ENCODE data around the gene DNM2. TPM values are rescaled to one million over a fixed set of nuclear protein-coding genes. Genes with fewer than 3 reads are reported as not detected.

The DNM2 gene
- total and polyA plus RNA-seq, 9 of the 15 experiments (the other 6 are each of a cell fraction or from before 2014, with no cell fraction given): 2.2 to 161 (median 72.6) TPM

DNA sequence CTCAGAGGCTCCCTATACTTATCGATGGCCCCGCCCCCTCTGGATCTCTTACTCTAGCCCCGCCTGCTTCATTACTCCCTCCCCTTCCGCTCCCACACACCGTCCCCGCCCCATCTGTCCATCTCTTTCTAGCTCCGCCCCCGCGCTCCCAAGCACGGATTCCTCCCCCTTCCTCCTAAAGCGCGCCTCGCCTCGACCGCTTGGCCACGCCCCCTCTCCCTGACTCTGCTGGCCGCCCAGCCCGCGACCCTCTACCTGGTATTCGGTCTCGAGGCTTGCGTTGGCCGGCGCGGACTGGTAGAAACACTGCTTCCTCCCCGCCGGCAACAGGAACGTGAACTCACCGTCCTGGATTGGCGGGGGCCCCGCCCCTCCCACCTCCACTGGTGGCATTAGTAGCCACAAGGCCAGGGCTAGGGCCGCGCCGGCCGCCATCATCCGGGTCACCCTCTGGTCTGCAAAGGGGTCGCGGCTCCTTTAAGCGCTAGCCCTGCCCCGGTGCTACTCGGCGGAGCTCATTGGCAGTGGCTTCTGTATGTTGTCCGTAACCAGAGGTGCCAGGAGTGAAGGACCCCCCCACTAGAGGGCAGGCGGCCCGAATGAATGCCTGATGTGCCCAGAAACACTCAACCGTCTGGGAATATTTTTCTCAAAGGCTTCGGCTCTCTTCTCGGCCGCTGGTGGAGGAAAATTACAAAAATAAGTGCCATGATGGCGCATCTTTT lies 118.0 kb downstream of the DNM2 start, which contains the start of gene TMED1 (continued):
- TF ChIP-seq ZNF79 (CRISPR knock-in tag; IDR thresholded peaks at IDR 0.05; ENCODE audit: low read depth) (no peak), ZNF830 (CRISPR knock-in tag; IDR thresholded peaks at IDR 0.05) (peak; percentile 92), HMGN3 (IDR thresholded peaks at IDR 0.05; ENCODE audit: borderline replicate concordance, extremely low read depth, insufficient read length, low read depth, low read length) (peak; percentile 63), TOE1 (IDR thresholded peaks at IDR 0.05; ENCODE audit: borderline replicate concordance) (no peak; the same call in none of the 2 replicates), TOE1 (CRISPR knock-in tag; IDR thresholded peaks at IDR 0.05; ENCODE audit: borderline replicate concordance, low read depth) (no peak), SIRT6 (IDR thresholded peaks at IDR 0.05; ENCODE audit: low read depth, low read length) (no peak), DPF2 (IDR thresholded peaks at IDR 0.05) (no peak), PRMT5 (CRISPR knock-in tag; IDR thresholded peaks at IDR 0.05) (no peak), ZNF384 (IDR thresholded peaks at IDR 0.05; ENCODE audit: low read depth, low read length) (no peak), SREBF1 (IDR thresholded peaks at IDR 0.05; ENCODE audit: borderline replicate concordance, low read depth, low read length) (no peak), ZNF785 (CRISPR knock-in tag; IDR thresholded peaks at IDR 0.05) (no peak), SP1 (CRISPR knock-in tag; IDR thresholded peaks at IDR 0.05) (peak; percentile 86; the same call in 1 of the 2 replicates), MEF2A (IDR thresholded peaks at IDR 0.05; ENCODE audit: control insufficient read depth, low read depth, low read length) (no peak), TFAM (CRISPR knock-in tag; conservative IDR thresholded peaks at IDR 0.05) (no peak), SAFB2 (IDR thresholded peaks at IDR 0.05; ENCODE audit: borderline replicate concordance, low read depth, low read length, severe bottlenecking) (no peak), ZBTB17 (CRISPR knock-in tag; IDR thresholded peaks at IDR 0.05) (peak; percentile 44; the same call in 1 of the 2 replicates), U2AF1 (optimal IDR thresholded peaks at IDR 0.05; ENCODE audit: low read depth, low read length) (no peak), FIP1L1 (IDR thresholded peaks at IDR 0.05; ENCODE audit: low read depth, low read length, poor library complexity, severe bottlenecking) (peak; percentile 87), TCF3 (CRISPR knock-in tag; IDR thresholded peaks at IDR 0.05) (no peak), ZNF174 (CRISPR knock-in tag; IDR thresholded peaks at IDR 0.05) (no peak), ZFPM2 (CRISPR knock-in tag; IDR thresholded peaks at IDR 0.05) (0 out of 2 replicates have a peak, but pooled peaks have one; percentile 69), CCAR2 (IDR thresholded peaks at IDR 0.05; ENCODE audit: low read depth, low read length) (no peak; the same call in 1 of the 2 replicates)
- TF ChIP-seq, protein P1, sequence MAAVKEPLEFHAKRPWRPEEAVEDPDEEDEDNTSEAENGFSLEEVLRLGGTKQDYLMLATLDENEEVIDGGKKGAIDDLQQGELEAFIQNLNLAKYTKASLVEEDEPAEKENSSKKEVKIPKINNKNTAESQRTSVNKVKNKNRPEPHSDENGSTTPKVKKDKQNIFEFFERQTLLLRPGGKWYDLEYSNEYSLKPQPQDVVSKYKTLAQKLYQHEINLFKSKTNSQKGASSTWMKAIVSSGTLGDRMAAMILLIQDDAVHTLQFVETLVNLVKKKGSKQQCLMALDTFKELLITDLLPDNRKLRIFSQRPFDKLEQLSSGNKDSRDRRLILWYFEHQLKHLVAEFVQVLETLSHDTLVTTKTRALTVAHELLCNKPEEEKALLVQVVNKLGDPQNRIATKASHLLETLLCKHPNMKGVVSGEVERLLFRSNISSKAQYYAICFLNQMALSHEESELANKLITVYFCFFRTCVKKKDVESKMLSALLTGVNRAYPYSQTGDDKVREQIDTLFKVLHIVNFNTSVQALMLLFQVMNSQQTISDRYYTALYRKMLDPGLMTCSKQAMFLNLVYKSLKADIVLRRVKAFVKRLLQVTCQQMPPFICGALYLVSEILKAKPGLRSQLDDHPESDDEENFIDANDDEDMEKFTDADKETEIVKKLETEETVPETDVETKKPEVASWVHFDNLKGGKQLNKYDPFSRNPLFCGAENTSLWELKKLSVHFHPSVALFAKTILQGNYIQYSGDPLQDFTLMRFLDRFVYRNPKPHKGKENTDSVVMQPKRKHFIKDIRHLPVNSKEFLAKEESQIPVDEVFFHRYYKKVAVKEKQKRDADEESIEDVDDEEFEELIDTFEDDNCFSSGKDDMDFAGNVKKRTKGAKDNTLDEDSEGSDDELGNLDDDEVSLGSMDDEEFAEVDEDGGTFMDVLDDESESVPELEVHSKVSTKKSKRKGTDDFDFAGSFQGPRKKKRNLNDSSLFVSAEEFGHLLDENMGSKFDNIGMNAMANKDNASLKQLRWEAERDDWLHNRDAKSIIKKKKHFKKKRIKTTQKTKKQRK (IDR thresholded peaks at IDR 0.05; ENCODE audit: borderline replicate concordance, low read depth, low read length): 0 out of 2 replicates have a peak, but pooled peaks have one; percentile 40
- TF ChIP-seq, protein P2, sequence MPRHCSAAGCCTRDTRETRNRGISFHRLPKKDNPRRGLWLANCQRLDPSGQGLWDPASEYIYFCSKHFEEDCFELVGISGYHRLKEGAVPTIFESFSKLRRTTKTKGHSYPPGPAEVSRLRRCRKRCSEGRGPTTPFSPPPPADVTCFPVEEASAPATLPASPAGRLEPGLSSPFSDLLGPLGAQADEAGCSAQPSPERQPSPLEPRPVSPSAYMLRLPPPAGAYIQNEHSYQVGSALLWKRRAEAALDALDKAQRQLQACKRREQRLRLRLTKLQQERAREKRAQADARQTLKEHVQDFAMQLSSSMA (CRISPR knock-in tag; IDR thresholded peaks at IDR 0.05): no peak
- TF ChIP-seq, protein P3, sequence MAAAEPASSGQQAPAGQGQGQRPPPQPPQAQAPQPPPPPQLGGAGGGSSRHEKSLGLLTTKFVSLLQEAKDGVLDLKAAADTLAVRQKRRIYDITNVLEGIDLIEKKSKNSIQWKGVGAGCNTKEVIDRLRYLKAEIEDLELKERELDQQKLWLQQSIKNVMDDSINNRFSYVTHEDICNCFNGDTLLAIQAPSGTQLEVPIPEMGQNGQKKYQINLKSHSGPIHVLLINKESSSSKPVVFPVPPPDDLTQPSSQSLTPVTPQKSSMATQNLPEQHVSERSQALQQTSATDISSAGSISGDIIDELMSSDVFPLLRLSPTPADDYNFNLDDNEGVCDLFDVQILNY (CRISPR knock-in tag; IDR thresholded peaks at IDR 0.05): no peak
